Germinal center (tissue), 1 donor: ENCODE data around the gene PIEZO1.
A peak's percentile ranks its signal among the peaks of the same experiment; 100 is the strongest.

Source experiments
- DNase-seq: peaks from one replicate; pipeline ENCODE4 v3.0.0; 2012; ENCODE audit warnings: mixed read lengths, low spot score

The PIEZO1 gene

GRCh38 chr16:88769617-88770460, 15.2 kb downstream of the PIEZO1 start:
- peak; percentile 89 for DNase-seq

- no peak for DNase-seq
These were observed 16.8 kb downstream of the PIEZO1 start for GRCh38 chr16:88768071-88768783.

GRCh38 chr16:88767546-88768070, 17.4 kb downstream of the PIEZO1 start:
- no peak for DNase-seq

- no peak for DNase-seq
These were observed 18.0 kb downstream of the PIEZO1 start for GRCh38 chr16:88766975-88767374.

GRCh38 chr16:88764913-88765349, 20.1 kb downstream of the PIEZO1 start:
- no peak for DNase-seq

GRCh38 chr16:88764080-88764479, 20.9 kb downstream of the PIEZO1 start:
- DNase-seq: no peak

GRCh38 chr16:88763502-88764053, 21.4 kb downstream of the PIEZO1 start:
- DNase-seq: no peak

- no peak for DNase-seq
These were observed 22.1 kb downstream of the PIEZO1 start for GRCh38 chr16:88762941-88763340.

- DNase-seq: no peak
These were observed 22.7 kb downstream of the PIEZO1 start for GRCh38 chr16:88762258-88762870.

- DNase-seq: no peak
These were observed 23.2 kb downstream of the PIEZO1 start for GRCh38 chr16:88761830-88762229.

GRCh38 chr16:88761143-88761534, 23.9 kb downstream of the PIEZO1 start:
- DNase-seq: no peak

- DNase-seq: no peak
These were observed 24.4 kb downstream of the PIEZO1 start for GRCh38 chr16:88760424-88761142.

- DNase-seq: no peak
These were observed 25.1 kb downstream of the PIEZO1 start for GRCh38 chr16:88759976-88760350.

GRCh38 chr16:88759245-88759975, 25.6 kb downstream of the PIEZO1 start:
- no peak for DNase-seq

GRCh38 chr16:88758944-88759244, 26.1 kb downstream of the PIEZO1 start:
- no peak for DNase-seq

GRCh38 chr16:88758227-88758943, 26.6 kb downstream of the PIEZO1 start:
- DNase-seq: no peak

GRCh38 chr16:88755745-88756443, 29.1 kb downstream of the PIEZO1 start:
- no peak for DNase-seq

GRCh38 chr16:88754912-88755744, 29.9 kb downstream of the PIEZO1 start:
- no peak for DNase-seq
